HG03159 (cell line): Measurements from ENCODE around the gene BEAN1.
A peak's percentile ranks its signal among the peaks of the same experiment; 100 is the strongest.

Experiments used
- ATAC-seq: cut with Tn5 transposase; IDR thresholded peaks from one replicate; pipeline ENCODE4 v1.9.1; 2021; ENCODE audit warnings: mild to moderate bottlenecking, moderate library complexity; ENCODE audit not compliant: unreplicated experiment

The BEAN1 gene

DNA sequence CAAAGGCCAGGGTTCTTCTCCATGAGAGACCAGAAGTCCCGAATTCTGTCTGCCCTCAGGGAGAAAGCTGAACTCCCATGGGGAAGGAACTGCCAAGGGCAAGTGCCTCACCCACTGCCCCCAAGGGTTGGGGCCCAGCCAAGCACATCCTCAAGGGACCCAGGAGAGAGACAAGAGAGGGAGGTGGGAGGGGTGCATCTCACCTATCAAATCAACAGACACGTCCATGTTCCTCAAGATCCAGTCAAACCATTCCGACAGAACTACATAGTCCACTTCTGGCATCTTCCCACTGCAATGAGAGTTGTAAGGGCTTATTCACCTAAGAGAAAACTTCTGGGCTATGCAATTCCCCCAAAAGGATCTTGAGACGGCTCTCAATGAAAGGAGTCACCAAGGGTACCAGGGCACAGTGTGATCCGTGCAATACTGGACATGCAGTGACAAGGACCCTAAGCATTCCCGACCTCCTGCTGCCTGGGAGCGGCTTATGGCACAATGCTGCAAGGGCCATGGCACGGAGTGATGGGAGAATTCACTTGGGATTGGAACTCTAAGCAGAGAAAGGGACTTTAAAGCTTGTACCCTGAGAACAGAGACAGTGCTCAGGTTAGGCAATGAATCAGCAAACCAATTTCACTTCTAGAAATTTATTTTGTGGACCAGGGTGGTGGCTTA is 90.6 kb downstream of the BEAN1 start:
- ATAC-seq, result no peak

GRCh38 chr16:66519482-66520373 is 92.6 kb downstream of the BEAN1 start:
- no peak for ATAC-seq

GRCh38 chr16:66520406-66521170 is 93.5 kb downstream of the BEAN1 start:
- no peak for ATAC-seq

- ATAC-seq, result no peak
Measured at GRCh38 chr16:66521252-66521713, 94.2 kb downstream of the BEAN1 start.

- ATAC-seq, result peak; percentile 40
Measured at GRCh38 chr16:66521951-66522771, 95.1 kb downstream of the BEAN1 start.

- no peak for ATAC-seq
Measured at GRCh38 chr16:66522816-66523590, 95.9 kb downstream of the BEAN1 start.

- peak; percentile 42 for ATAC-seq
Measured at GRCh38 chr16:66523861-66524354, 96.8 kb downstream of the BEAN1 start.

- peak; percentile 71 for ATAC-seq
Measured at GRCh38 chr16:66524601-66525164, 97.6 kb downstream of the BEAN1 start.

- ATAC-seq, result no peak
Measured at GRCh38 chr16:66525396-66526180, 98.5 kb downstream of the BEAN1 start.

DNA sequence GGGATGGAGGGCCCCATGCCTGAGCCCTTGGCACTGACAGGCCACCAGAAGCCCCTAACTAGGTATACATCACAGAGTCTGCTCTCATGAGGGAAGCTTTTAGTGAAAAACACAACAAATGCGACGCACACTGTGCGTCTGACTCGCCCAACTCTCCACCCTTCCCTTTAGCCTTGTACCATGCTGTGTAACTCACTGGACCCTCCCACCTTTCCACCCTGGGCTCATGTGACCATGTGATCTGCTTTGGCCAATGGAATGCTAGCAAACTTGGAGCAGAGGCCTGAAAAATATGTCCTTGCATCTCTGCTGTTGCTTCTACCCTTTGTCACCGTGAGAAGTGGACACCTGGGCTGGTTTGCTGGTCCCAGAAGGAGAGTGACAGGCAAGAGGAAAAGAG is 101.2 kb downstream of the BEAN1 start:
- ATAC-seq, result no peak

DNA sequence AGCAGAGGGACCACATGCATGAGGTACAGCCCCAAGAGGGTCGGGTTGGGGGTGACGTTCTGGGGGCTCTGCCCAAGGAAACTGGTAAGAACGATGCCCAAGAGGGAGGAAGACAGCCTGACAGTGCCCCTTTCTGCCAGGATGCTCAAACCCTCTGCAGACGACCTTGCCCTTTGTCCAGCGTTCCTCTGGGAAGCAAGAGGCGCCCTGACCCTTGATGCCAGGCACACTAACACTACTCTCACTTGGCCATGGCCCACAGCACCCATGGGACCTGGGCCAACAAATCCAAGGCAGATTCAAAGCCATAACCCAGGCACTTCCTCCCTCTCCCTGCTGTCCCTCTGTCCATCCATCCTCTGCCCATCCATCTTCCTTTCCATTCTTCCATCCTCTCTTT is 102.4 kb downstream of the BEAN1 start:
- no peak for ATAC-seq
